Measurements from ENCODE around the gene IFI27L1.

GRCh38 chr14:94038510-94038909, 42.6 kb upstream of the IFI27L1 start:
- TF ChIP-seq CTCF (IDR thresholded peaks at IDR 0.05), result no peak
- TF ChIP-seq POLR2A (IDR thresholded peaks at IDR 0.05), result no peak

Data from vagina (tissue), 2 donors.